ENCODE measurements around the gene WDR90. TPM values are rescaled to one million over a fixed set of nuclear protein-coding genes. Genes with fewer than 3 reads are reported as not detected.

WDR90 gene
- polyA plus RNA-seq, 3 donors, result 0.13 to 16.5 (median 1.1) TPM

- no peak overlapping the region for H2AFZ ChIP-seq (ENCODE audit: insufficient read depth, low read depth, low read length, poor library complexity, severe bottlenecking)
- H3K36me3 ChIP-seq (replicated peaks in 1 of 2; ENCODE audit: control insufficient read depth in 1 of 2, insufficient read depth in 2 of 2, low read length in 2 of 2), result no peaks in the 10 kb centered on the region
- H3K79me2 ChIP-seq (ENCODE audit: insufficient read depth, low read length), result peaks cover 80% of the 10 kb centered on the region
- no peaks in the 10 kb centered on the region for H3K27me3 Mint-ChIP-seq (ENCODE audit: low read depth in 3 of 3)
- H4K20me1 ChIP-seq (ENCODE audit: insufficient read depth, low read length), result peaks cover 82% of the 10 kb centered on the region
- no peaks in the 10 kb centered on the region for H3K4me1 ChIP-seq (ENCODE audit: control insufficient read depth in 1 of 2, insufficient read depth in 2 of 2, low read length in 2 of 2)
- no peak overlapping the region for H3K9ac ChIP-seq (ENCODE audit: insufficient read depth, low read length, poor library complexity, severe bottlenecking)
- no peak overlapping the region for H3K4me3 Mint-ChIP-seq
- peaks cover 0 to 24% (median 9%) of the 10 kb centered on the region in 7 donors for H3K9me3 Mint-ChIP-seq
- H3K4me3 ChIP-seq (replicated peaks in 1 of 3; ENCODE audit: low read depth in 2 of 3, low read length in 3 of 3), result no peak overlapping the region
- peaks cover 9% of the 10 kb centered on the region for H3K4me1 Mint-ChIP-seq
- no peak for TF ChIP-seq CTCF (IDR thresholded peaks at IDR 0.05)
- H3K9me3 ChIP-seq (replicated peaks in 1 of 2; ENCODE audit: control insufficient read depth in 1 of 2, insufficient read depth in 1 of 2, low read length in 2 of 2), result peaks cover 0 to 9% of the 10 kb centered on the region in 2 donors
- intact Hi-C loops (cut with micrococcal nuclease), result no loop called here
- peak overlapping the region in 1 of 7 donors; percentile 54 for H3K27ac Mint-ChIP-seq
- WGBS (ENCODE audit: insufficient coverage), result 100% methylated on average over 2 of the region's 10 CpGs
- H3K4me2 ChIP-seq (replicated peaks; ENCODE audit: extremely low read depth, low read length, poor library complexity, severe bottlenecking), result no peak overlapping the region
- H3K27me3 ChIP-seq (ENCODE audit: control insufficient read depth in 2 of 2, insufficient read depth in 2 of 2, low read length in 2 of 2), result no peaks in the 10 kb centered on the region
- no peak for DNase-seq
- no peak overlapping the region for H3K27ac ChIP-seq (ENCODE audit: low read depth in 1 of 2, low read length in 2 of 2)
- peaks cover 8 to 32% of the 10 kb centered on the region in 2 donors for H3K36me3 Mint-ChIP-seq
These were observed 41.1 kb upstream of the WDR90 start for GRCh38 chr16:608019-608418.

- H3K36me3 Mint-ChIP-seq, result peaks cover 16 to 33% of the 10 kb centered on the region in 2 donors
- 96% methylated on average over 8 of the region's 13 CpGs for WGBS (ENCODE audit: insufficient coverage)
- no peak for DNase-seq
- H3K9me3 Mint-ChIP-seq, result peaks cover 0 to 24% (median 9%) of the 10 kb centered on the region in 7 donors
- peaks cover 7 to 10% of the 10 kb centered on the region in 2 donors for H3K36me3 ChIP-seq (replicated peaks in 1 of 2; ENCODE audit: control insufficient read depth in 1 of 2, insufficient read depth in 2 of 2, low read length in 2 of 2)
- intact Hi-C loops (cut with micrococcal nuclease), result no loop called here
- H3K27ac ChIP-seq (ENCODE audit: low read depth in 1 of 2, low read length in 2 of 2), result no peak overlapping the region
- TF ChIP-seq CTCF (IDR thresholded peaks at IDR 0.05), result no peak
- H4K20me1 ChIP-seq (ENCODE audit: insufficient read depth, low read length), result peaks cover 81% of the 10 kb centered on the region
- peaks cover 0 to 2% (median 0%) of the 10 kb centered on the region in 3 donors for H3K27me3 Mint-ChIP-seq (ENCODE audit: low read depth in 3 of 3)
- H3K27ac Mint-ChIP-seq, result peak overlapping the region in 1 of 7 donors; percentile 63
- H3K27me3 ChIP-seq (ENCODE audit: control insufficient read depth in 2 of 2, insufficient read depth in 2 of 2, low read length in 2 of 2), result no peaks in the 10 kb centered on the region
- H3K79me2 ChIP-seq (ENCODE audit: insufficient read depth, low read length), result peaks cover 78% of the 10 kb centered on the region
- H3K4me3 ChIP-seq (replicated peaks in 1 of 3; ENCODE audit: low read depth in 2 of 3, low read length in 3 of 3), result no peak overlapping the region
- no peak overlapping the region for H3K4me3 Mint-ChIP-seq
- no peak overlapping the region for H3K4me2 ChIP-seq (replicated peaks; ENCODE audit: extremely low read depth, low read length, poor library complexity, severe bottlenecking)
- no peak overlapping the region for H2AFZ ChIP-seq (ENCODE audit: insufficient read depth, low read depth, low read length, poor library complexity, severe bottlenecking)
- no peaks in the 10 kb centered on the region for H3K4me1 ChIP-seq (ENCODE audit: control insufficient read depth in 1 of 2, insufficient read depth in 2 of 2, low read length in 2 of 2)
- H3K9me3 ChIP-seq (replicated peaks in 1 of 2; ENCODE audit: control insufficient read depth in 1 of 2, insufficient read depth in 1 of 2, low read length in 2 of 2), result peaks cover 0 to 9% of the 10 kb centered on the region in 2 donors
- no peak overlapping the region for H3K9ac ChIP-seq (ENCODE audit: insufficient read depth, low read length, poor library complexity, severe bottlenecking)
- peaks cover 6% of the 10 kb centered on the region for H3K4me1 Mint-ChIP-seq
These were observed 39.8 kb upstream of the WDR90 start for GRCh38 chr16:609316-609715.
